ENCODE data around the gene CHIC2.

DNA sequence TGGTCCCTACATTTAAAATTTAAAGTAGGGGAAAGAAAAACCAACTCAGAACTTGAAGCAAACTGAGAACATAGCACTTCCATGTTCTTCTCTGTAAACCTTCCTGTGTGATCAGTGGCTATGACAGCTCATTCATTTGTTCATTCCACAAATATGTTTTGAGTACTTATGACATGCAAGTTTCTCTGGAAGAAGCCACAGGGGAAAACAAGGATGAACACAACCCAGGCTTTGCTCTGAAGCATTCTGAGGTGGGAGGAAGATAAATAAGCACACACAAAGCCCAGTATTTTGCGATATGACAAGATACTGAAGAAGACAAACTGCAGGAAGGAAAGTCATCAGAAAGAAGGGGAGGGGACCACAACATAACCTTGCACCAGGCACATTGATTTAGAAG lies 96.4 kb downstream of the CHIC2 start:
- TF ChIP-seq, protein P1, sequence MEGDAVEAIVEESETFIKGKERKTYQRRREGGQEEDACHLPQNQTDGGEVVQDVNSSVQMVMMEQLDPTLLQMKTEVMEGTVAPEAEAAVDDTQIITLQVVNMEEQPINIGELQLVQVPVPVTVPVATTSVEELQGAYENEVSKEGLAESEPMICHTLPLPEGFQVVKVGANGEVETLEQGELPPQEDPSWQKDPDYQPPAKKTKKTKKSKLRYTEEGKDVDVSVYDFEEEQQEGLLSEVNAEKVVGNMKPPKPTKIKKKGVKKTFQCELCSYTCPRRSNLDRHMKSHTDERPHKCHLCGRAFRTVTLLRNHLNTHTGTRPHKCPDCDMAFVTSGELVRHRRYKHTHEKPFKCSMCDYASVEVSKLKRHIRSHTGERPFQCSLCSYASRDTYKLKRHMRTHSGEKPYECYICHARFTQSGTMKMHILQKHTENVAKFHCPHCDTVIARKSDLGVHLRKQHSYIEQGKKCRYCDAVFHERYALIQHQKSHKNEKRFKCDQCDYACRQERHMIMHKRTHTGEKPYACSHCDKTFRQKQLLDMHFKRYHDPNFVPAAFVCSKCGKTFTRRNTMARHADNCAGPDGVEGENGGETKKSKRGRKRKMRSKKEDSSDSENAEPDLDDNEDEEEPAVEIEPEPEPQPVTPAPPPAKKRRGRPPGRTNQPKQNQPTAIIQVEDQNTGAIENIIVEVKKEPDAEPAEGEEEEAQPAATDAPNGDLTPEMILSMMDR (IDR thresholded peaks at IDR 0.05), result no peak
- no peak for TF ChIP-seq POLR2A (IDR thresholded peaks at IDR 0.05)
